Limb (tissue), 2 donors: ENCODE results near the gene ARL5A.

Experiments
- DNase-seq, 2 donors: peaks; one replicate each; pipeline ENCODE4 v3.0.0-alpha.2; 2016; ENCODE audit errors: extremely low spot score in 2 of 2

ARL5A gene

GRCh38 chr2:151840216-151841046, 12.2 kb upstream of the ARL5A start:
- DNase-seq = no peak

GRCh38 chr2:151837926-151838325, 9.7 kb upstream of the ARL5A start:
- no peak for DNase-seq

- no peak for DNase-seq
Observed at GRCh38 chr2:151833984-151834383, 5.8 kb upstream of the ARL5A start.

GRCh38 chr2:151830961-151831360, 2.7 kb upstream of the ARL5A start:
- no peak for DNase-seq

GRCh38 chr2:151828890-151829324, 686 bp upstream of the ARL5A start:
- no peak for DNase-seq

- no peak for DNase-seq
Observed at GRCh38 chr2:151827564-151828142, 568 bp downstream of the ARL5A start.

- DNase-seq = no peak
Observed at GRCh38 chr2:151826737-151827157, 1.5 kb downstream of the ARL5A start.

GRCh38 chr2:151824886-151825285, 3.3 kb downstream of the ARL5A start:
- DNase-seq = no peak

- DNase-seq = no peak
Observed at GRCh38 chr2:151823651-151824050, 4.6 kb downstream of the ARL5A start.

GRCh38 chr2:151819920-151820319, 8.3 kb downstream of the ARL5A start:
- no peak for DNase-seq

- no peak for DNase-seq
Observed at GRCh38 chr2:151817929-151818328, 10.3 kb downstream of the ARL5A start.

GRCh38 chr2:151816843-151817242, 11.4 kb downstream of the ARL5A start:
- DNase-seq = no peak

GRCh38 chr2:151815821-151816489, 12.3 kb downstream of the ARL5A start:
- no peak for DNase-seq

- no peak for DNase-seq
Observed at GRCh38 chr2:151810489-151810888, 17.7 kb downstream of the ARL5A start.

GRCh38 chr2:151809073-151809383, 19.2 kb downstream of the ARL5A start:
- no peak for DNase-seq

- peak in 1 of 2 donors; percentile 21 for DNase-seq
Observed at GRCh38 chr2:151808258-151809072, 19.8 kb downstream of the ARL5A start.

GRCh38 chr2:151805961-151806360, 22.3 kb downstream of the ARL5A start:
- no peak for DNase-seq

GRCh38 chr2:151805343-151805742, 22.9 kb downstream of the ARL5A start:
- DNase-seq = no peak

GRCh38 chr2:151803811-151804210, 24.4 kb downstream of the ARL5A start:
- DNase-seq = no peak

- no peak for DNase-seq
Observed at GRCh38 chr2:151802315-151802714, 25.9 kb downstream of the ARL5A start.

- no peak for DNase-seq
Observed at GRCh38 chr2:151799886-151800292, 28.3 kb downstream of the ARL5A start.

GRCh38 chr2:151796774-151797173, 31.4 kb downstream of the ARL5A start:
- no peak for DNase-seq
